Neutrophil (primary cell): ENCODE measurements around the gene CEP41.

ENCODE experiments used
- H3K27ac ChIP-seq: fragments of 200-600 bp; sonication (generic); 2 replicates; pipeline ENCODE4 v1.5.1; 2016; ENCODE audit warnings: mild to moderate bottlenecking, moderate library complexity
- H3K27me3 ChIP-seq: fragments of 200-600 bp; sonication (generic); 2 replicates; pipeline ENCODE4 v1.6.0; 2016; ENCODE audit warnings: mild to moderate bottlenecking
- H3K36me3 ChIP-seq: fragments of 200-600 bp; sonication (generic); 2 replicates; pipeline ENCODE4 v1.5.1; 2017
- H3K4me1 ChIP-seq, 2 experiments: fragments of 200-600 bp in 1 of 2; sonication (generic) in 1 of 2; 1 replicate in 1 of 2; 2 replicates in 1 of 2; pipeline versions ENCODE4 v1.5.1 to v1.6.1; 2013 to 2016; ENCODE audit warnings: low read depth in 1 of 2, low read length in 1 of 2, mild to moderate bottlenecking in 1 of 2, moderate library complexity in 1 of 2; ENCODE audit not compliant: control insufficient read depth in 1 of 2, insufficient read depth in 1 of 2
- H3K4me3 ChIP-seq, 2 experiments: fragments of 200-600 bp in 1 of 2; sonication (generic) in 1 of 2; 1 replicate in 1 of 2; 2 replicates in 1 of 2; pipeline ENCODE4 v1.5.1; 2013 to 2016; ENCODE audit warnings: low read depth in 1 of 2, low read length in 1 of 2, mild to moderate bottlenecking in 1 of 2, moderate library complexity in 1 of 2
- H3K9me3 ChIP-seq: fragments of 200-600 bp; sonication (generic); 2 replicates; pipeline ENCODE4 v1.5.1; 2016
- CTCF ChIP-seq: fragments of 200-600 bp; sonication (generic); IDR thresholded peaks from 2 replicates; pipeline ENCODE4 v1.5.1; 2016; ENCODE audit warnings: antibody characterized with exemption

CEP41 gene

GRCh38 chr7:130410868-130411541, 29.8 kb downstream of the CEP41 start:
- peaks cover 12 to 14% of the 10 kb centered on the region in 2 experiments for H3K4me1 ChIP-seq
- H3K36me3 ChIP-seq: no peaks in the 10 kb centered on the region
- no peak for TF ChIP-seq CTCF
- no peak overlapping the region for H3K4me3 ChIP-seq
- H3K9me3 ChIP-seq: no peaks in the 10 kb centered on the region
- H3K27me3 ChIP-seq: no peaks in the 10 kb centered on the region
- no peak overlapping the region for H3K27ac ChIP-seq

GRCh38 chr7:130409712-130410072, 31.1 kb downstream of the CEP41 start:
- Histone ChIP-seq H3K9me3 (no peaks in the 10 kb centered on the region), H3K36me3 (no peaks in the 10 kb centered on the region), H3K4me3 (no peak overlapping the region), H3K27ac (no peak overlapping the region), H3K27me3 (no peaks in the 10 kb centered on the region), H3K4me1 (peaks cover 3 to 4% of the 10 kb centered on the region in 2 experiments)
- no peak for TF ChIP-seq CTCF

- H3K9me3 ChIP-seq: no peaks in the 10 kb centered on the region
- no peaks in the 10 kb centered on the region for H3K4me1 ChIP-seq
- no peak for TF ChIP-seq CTCF
- no peaks in the 10 kb centered on the region for H3K27me3 ChIP-seq
- no peaks in the 10 kb centered on the region for H3K36me3 ChIP-seq
- no peak overlapping the region for H3K4me3 ChIP-seq
- H3K27ac ChIP-seq: no peak overlapping the region
Measured at GRCh38 chr7:130409067-130409711, 31.6 kb downstream of the CEP41 start.

GRCh38 chr7:130405003-130405402, 35.8 kb downstream of the CEP41 start:
- H3K9me3 ChIP-seq: no peaks in the 10 kb centered on the region
- H3K4me1 ChIP-seq: no peaks in the 10 kb centered on the region
- H3K27ac ChIP-seq: no peak overlapping the region
- no peaks in the 10 kb centered on the region for H3K36me3 ChIP-seq
- H3K27me3 ChIP-seq: no peaks in the 10 kb centered on the region
- no peak overlapping the region for H3K4me3 ChIP-seq
- TF ChIP-seq CTCF: no peak

- Histone ChIP-seq H3K27ac (no peak overlapping the region), H3K4me3 (no peak overlapping the region), H3K36me3 (no peaks in the 10 kb centered on the region), H3K4me1 (peaks cover 13 to 14% of the 10 kb centered on the region in 2 experiments), H3K27me3 (peaks cover 6% of the 10 kb centered on the region), H3K9me3 (no peaks in the 10 kb centered on the region)
- no peak for TF ChIP-seq CTCF
Measured at GRCh38 chr7:130401578-130401977, 39.2 kb downstream of the CEP41 start.
